HEK293 (cell line): ENCODE results near the gene NCOA3.

Source experiments
- CTCF ChIA-PET: fragments of 350-600 bp; formaldehyde crosslinking; extraction: SDS; loops from one replicate; lab custom pipeline; 2021; ENCODE audit warnings: antibody characterized with exemption; lab: Yijun Ruan, JAX
- POLR2A ChIA-PET: fragments of 300-600 bp; formaldehyde crosslinking; extraction: SDS; loops from one replicate; lab custom pipeline; 2020; ENCODE audit warnings: antibody characterized with exemption, inconsistent platforms; lab: Yijun Ruan, JAX
- H3K27ac ChIP-seq: fragments of 200-500 bp; sonication (Bioruptor generic); 2 replicates; pipeline ENCODE4 v1.5.1; 2014; ENCODE audit warnings: low read depth, low read length, control low read depth, inconsistent platforms; ENCODE audit errors: extremely low read depth
- H3K36me3 ChIP-seq, 2 experiments: fragments of 200-500 bp in 1 of 2; sonication (Bioruptor generic) in 1 of 2; 1 replicate in 1 of 2; 2 replicates in 1 of 2; pipeline ENCODE4 v1.5.1; 2014 to 2017; ENCODE audit warnings: inconsistent platforms in 2 of 2, low read length in 2 of 2; ENCODE audit not compliant: control insufficient read depth in 2 of 2, insufficient read depth in 1 of 2
- H3K4me1 ChIP-seq: fragments of 200-500 bp; sonication (Bioruptor generic); 2 replicates; pipeline ENCODE4 v1.5.1; 2014; ENCODE audit warnings: mild to moderate bottlenecking, low read length, inconsistent platforms; ENCODE audit not compliant: control insufficient read depth, insufficient read depth
- H3K4me3 ChIP-seq: 2 replicates; pipeline ENCODE4 v1.5.1; 2011; ENCODE audit warnings: low read depth, mild to moderate bottlenecking, control low read depth, low read length, moderate library complexity
- H3K9me3 ChIP-seq: fragments of 200-500 bp; sonication (Bioruptor generic); 2 replicates; pipeline ENCODE4 v1.5.1; 2014; ENCODE audit warnings: low read depth, low read length, inconsistent platforms; ENCODE audit not compliant: control insufficient read depth, insufficient read depth
- GLIS1 ChIP-seq: fragments of 450-650 bp; formaldehyde crosslinking; IDR thresholded peaks from 2 replicates; pipeline ENCODE4 v1.5.1; 2016; ENCODE audit warnings: missing biosample characterization, missing genetic modification characterization
- TSHZ1 ChIP-seq: fragments of 450-650 bp; formaldehyde crosslinking; IDR thresholded peaks from 2 replicates; pipeline ENCODE4 v1.5.1; 2016; ENCODE audit warnings: missing biosample characterization, missing genetic modification characterization, borderline replicate concordance
- ZBTB20 ChIP-seq: fragments of 450-650 bp; formaldehyde crosslinking; IDR thresholded peaks from 2 replicates; pipeline ENCODE4 v1.5.1; 2016; ENCODE audit warnings: missing biosample characterization, missing genetic modification characterization
- ZBTB44 ChIP-seq: fragments of 450-650 bp; IDR thresholded peaks from 2 replicates; pipeline ENCODE4 v1.5.1; 2018; ENCODE audit warnings: missing biosample characterization, mild to moderate bottlenecking, missing genetic modification characterization
- ZFHX2 ChIP-seq: fragments of 450-650 bp; formaldehyde crosslinking; conservative IDR thresholded peaks from 2 replicates; pipeline ENCODE4 v1.5.1; 2016; ENCODE audit warnings: missing biosample characterization, missing genetic modification characterization
- ZNF23 ChIP-seq: fragments of 450-650 bp; formaldehyde crosslinking; IDR thresholded peaks from 2 replicates; pipeline ENCODE4 v1.5.1; 2016; ENCODE audit warnings: missing biosample characterization, missing genetic modification characterization, borderline replicate concordance
- ZNF37A ChIP-seq: fragments of 450-650 bp; IDR thresholded peaks from 2 replicates; pipeline ENCODE4 v1.5.1; 2018; ENCODE audit warnings: missing biosample characterization, missing genetic modification characterization
- TF ChIP-seq, protein P1 (sequence below): fragments of 450-650 bp; formaldehyde crosslinking; IDR thresholded peaks from 2 replicates; pipeline ENCODE4 v1.5.1; 2016; ENCODE audit warnings: missing biosample characterization, missing genetic modification characterization

NCOA3 gene

GRCh38 chr20:47622118-47622665, 120.5 kb downstream of the NCOA3 start:
- no peak for TF ChIP-seq ZBTB44
- TF ChIP-seq, all 188 proteins: peak for 0
- H3K27ac ChIP-seq = no peak overlapping the region

DNA sequence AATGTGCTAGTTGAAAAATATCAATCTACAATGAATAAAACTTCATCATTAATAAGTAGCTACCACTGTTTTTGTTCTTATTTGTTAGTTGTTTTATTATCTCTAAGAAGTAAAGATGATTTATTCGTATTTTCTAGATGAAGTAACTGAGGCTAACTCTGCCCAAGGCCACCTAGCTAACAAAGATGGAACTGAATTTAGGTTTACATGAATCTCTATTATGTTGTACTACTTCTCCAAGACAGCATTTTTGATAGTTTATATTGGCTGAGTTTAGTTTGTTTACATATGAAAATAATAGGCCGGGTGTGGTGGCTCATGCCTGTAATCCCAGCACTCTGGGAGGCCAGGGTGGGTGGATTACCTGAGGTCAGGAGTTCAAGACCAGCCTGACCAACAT, 121.5 kb downstream of the NCOA3 start:
- Histone ChIP-seq H3K4me3 (no peak overlapping the region), H3K27ac (no peak overlapping the region), H3K36me3 (peaks cover 0 to 21% of the 10 kb centered on the region in 2 experiments; a peak in 2 of 3 replicates), H3K9me3 (no peaks in the 10 kb centered on the region), H3K4me1 (no peaks in the 10 kb centered on the region)
- TF ChIP-seq, protein P1, sequence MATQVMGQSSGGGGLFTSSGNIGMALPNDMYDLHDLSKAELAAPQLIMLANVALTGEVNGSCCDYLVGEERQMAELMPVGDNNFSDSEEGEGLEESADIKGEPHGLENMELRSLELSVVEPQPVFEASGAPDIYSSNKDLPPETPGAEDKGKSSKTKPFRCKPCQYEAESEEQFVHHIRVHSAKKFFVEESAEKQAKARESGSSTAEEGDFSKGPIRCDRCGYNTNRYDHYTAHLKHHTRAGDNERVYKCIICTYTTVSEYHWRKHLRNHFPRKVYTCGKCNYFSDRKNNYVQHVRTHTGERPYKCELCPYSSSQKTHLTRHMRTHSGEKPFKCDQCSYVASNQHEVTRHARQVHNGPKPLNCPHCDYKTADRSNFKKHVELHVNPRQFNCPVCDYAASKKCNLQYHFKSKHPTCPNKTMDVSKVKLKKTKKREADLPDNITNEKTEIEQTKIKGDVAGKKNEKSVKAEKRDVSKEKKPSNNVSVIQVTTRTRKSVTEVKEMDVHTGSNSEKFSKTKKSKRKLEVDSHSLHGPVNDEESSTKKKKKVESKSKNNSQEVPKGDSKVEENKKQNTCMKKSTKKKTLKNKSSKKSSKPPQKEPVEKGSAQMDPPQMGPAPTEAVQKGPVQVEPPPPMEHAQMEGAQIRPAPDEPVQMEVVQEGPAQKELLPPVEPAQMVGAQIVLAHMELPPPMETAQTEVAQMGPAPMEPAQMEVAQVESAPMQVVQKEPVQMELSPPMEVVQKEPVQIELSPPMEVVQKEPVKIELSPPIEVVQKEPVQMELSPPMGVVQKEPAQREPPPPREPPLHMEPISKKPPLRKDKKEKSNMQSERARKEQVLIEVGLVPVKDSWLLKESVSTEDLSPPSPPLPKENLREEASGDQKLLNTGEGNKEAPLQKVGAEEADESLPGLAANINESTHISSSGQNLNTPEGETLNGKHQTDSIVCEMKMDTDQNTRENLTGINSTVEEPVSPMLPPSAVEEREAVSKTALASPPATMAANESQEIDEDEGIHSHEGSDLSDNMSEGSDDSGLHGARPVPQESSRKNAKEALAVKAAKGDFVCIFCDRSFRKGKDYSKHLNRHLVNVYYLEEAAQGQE (tag by site-specific recombination) = no peak
- no peak for TF ChIP-seq ZNF23 (tag by site-specific recombination)
- no peak for TF ChIP-seq ZFHX2 (tag by site-specific recombination)
- peak; percentile 9; the same call in 1 of the 2 replicates for TF ChIP-seq GLIS1 (tag by site-specific recombination)
- ChIA-PET POLR2A (no interaction called here), CTCF (interaction anchor here (0.6 to 3.0 kb wide), 6 partner anchors 13 to 424 kb away, joined by 3 to 18 read pairs (median 4); no protein-coding TSS in a partner anchor)

More at GRCh38 chr20:47622118-47622665, 120.5 kb downstream of the NCOA3 start:
- Histone ChIP-seq H3K9me3 (no peaks in the 10 kb centered on the region), H3K4me1 (no peaks in the 10 kb centered on the region), H3K36me3 (peaks cover 0 to 15% of the 10 kb centered on the region in 2 experiments; a peak in 1 of 3 replicates), H3K4me3 (no peak overlapping the region)
- CTCF ChIA-PET = interaction anchor here (0.7 to 3.0 kb wide), 8 partner anchors 12 to 869 kb away, joined by 3 to 19 read pairs (median 6); no protein-coding TSS in a partner anchor
- POLR2A ChIA-PET = no interaction called here

- Histone ChIP-seq H3K4me1 (no peaks in the 10 kb centered on the region), H3K4me3 (no peak overlapping the region), H3K27ac (no peak overlapping the region), H3K36me3 (peaks cover 3 to 24% of the 10 kb centered on the region in 2 experiments; a peak in 2 of 3 replicates), H3K9me3 (no peaks in the 10 kb centered on the region)
- TF ChIP-seq ZBTB20 (tag by site-specific recombination) (no peak), ZNF37A (tag by site-specific recombination) (no peak), TSHZ1 (tag by site-specific recombination) (no peak)
- ChIA-PET POLR2A (no interaction called here), CTCF (no interaction called here)
These were observed 125.9 kb downstream of the NCOA3 start for GRCh38 chr20:47627540-47627939.
